Measurements from ENCODE around the gene GABRR2.

The GABRR2 gene

DNA sequence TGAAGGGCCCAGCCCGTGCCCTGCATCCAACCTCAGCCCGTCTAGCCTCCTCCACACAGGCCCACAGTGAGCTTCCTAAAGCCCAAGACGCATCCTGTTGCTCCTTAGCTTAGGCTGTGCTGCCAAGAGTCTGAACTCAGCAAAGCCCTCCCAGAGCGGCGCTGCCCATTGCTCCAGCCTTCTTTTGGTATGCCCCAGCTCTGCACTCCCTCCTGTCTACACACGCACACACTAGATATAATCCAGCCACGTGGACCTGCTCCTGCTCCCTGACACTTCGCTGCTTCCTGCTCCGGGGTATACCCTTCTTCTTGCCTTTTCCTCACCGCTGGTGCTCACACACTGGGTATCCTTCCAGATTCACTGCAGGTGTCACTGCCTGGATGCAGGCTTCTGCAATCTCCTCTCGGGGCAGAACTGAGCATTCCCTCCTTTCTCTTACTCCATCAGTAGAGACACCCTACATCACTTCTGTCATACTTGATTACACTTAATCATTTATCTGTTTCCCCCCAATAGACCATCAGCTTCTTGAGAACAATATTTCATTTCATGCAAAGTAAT is 23.8 kb downstream of the GABRR2 start:
- H3K79me2 ChIP-seq (ENCODE audit: low read length) = no peaks in the 10 kb centered on the region
- no peak overlapping the region for H3K27ac ChIP-seq (ENCODE audit: low read length)
- H3K9me2 ChIP-seq (replicated peaks; ENCODE audit: insufficient read depth, low read length) = no peaks in the 10 kb centered on the region
- H3K36me3 ChIP-seq (replicated peaks; ENCODE audit: insufficient read depth, low read length) = no peaks in the 10 kb centered on the region
- no peaks in the 10 kb centered on the region for H3K27me3 ChIP-seq (replicated peaks; ENCODE audit: insufficient read depth, low read length)
- H4K20me1 ChIP-seq (ENCODE audit: insufficient read depth, low read length) = no peaks in the 10 kb centered on the region
- no peaks in the 10 kb centered on the region for H3K9me3 ChIP-seq (replicated peaks; ENCODE audit: insufficient read depth, low read length)
- TF ChIP-seq EZH2phosphoT487 (IDR thresholded peaks at IDR 0.05; ENCODE audit: low read length) = no peak
- no peak for TF ChIP-seq EZH2 (optimal IDR thresholded peaks at IDR 0.05; ENCODE audit: low read depth, low read length)
- TF ChIP-seq, protein P1, sequence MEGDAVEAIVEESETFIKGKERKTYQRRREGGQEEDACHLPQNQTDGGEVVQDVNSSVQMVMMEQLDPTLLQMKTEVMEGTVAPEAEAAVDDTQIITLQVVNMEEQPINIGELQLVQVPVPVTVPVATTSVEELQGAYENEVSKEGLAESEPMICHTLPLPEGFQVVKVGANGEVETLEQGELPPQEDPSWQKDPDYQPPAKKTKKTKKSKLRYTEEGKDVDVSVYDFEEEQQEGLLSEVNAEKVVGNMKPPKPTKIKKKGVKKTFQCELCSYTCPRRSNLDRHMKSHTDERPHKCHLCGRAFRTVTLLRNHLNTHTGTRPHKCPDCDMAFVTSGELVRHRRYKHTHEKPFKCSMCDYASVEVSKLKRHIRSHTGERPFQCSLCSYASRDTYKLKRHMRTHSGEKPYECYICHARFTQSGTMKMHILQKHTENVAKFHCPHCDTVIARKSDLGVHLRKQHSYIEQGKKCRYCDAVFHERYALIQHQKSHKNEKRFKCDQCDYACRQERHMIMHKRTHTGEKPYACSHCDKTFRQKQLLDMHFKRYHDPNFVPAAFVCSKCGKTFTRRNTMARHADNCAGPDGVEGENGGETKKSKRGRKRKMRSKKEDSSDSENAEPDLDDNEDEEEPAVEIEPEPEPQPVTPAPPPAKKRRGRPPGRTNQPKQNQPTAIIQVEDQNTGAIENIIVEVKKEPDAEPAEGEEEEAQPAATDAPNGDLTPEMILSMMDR (IDR thresholded peaks at IDR 0.05; ENCODE audit: low read length) = no peak
- no peaks in the 10 kb centered on the region for H3F3A ChIP-seq (ENCODE audit: insufficient read depth, low read length)
- no peak overlapping the region for H2AFZ ChIP-seq (ENCODE audit: low read length)
- no peak overlapping the region for H3K4me2 ChIP-seq (ENCODE audit: low read depth, low read length)
- DNase-seq = no peak
- H3K4me3 ChIP-seq (ENCODE audit: low read length) = no peak overlapping the region
- peaks cover 12% of the 10 kb centered on the region for H3K4me1 ChIP-seq (ENCODE audit: low read length)
- H3K9ac ChIP-seq (ENCODE audit: low read length) = no peak overlapping the region

DNA sequence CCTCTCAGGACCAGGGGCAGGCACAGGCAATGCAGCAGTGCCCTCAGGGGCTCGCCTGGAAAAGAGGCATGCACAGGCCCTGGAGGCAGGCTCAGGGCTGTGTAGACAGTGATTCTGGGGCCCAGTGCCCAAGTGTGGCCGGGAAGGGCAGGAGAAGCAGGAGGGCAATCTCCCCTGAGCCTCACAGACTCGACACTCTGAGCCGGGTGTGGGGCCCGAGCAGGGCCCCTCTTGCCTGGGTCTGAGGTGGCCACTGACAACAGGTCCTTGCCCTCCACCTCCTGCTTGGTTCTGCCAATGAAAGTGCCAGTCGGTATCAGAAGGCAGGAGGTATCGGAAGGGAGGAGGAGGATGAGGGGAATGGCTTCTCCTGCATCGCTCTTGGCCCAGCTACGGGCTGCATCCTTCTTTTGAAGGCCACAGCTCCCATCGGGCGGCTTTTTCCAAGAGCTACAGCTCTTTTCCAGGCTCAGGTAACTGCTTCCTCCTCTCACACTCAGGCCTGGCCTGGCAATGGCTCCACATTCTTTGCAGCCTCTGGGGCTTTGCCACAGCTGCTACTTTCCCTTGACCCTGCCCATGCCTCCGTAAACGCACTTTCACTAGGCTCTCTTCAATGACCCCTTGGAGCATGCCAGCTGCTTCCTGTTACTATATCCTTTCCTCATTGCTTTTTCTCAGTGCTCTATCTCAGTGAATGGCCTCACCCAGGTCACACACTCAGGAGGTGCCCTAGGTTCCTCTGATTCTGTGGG is 24.5 kb downstream of the GABRR2 start:
- Histone ChIP-seq H3K36me3 (replicated peaks; ENCODE audit: insufficient read depth, low read length) (no peaks in the 10 kb centered on the region), H3K27me3 (replicated peaks; ENCODE audit: insufficient read depth, low read length) (no peaks in the 10 kb centered on the region), H3K79me2 (ENCODE audit: low read length) (no peaks in the 10 kb centered on the region), H3K9ac (ENCODE audit: low read length) (no peak overlapping the region), H2AFZ (ENCODE audit: low read length) (no peak overlapping the region), H3K4me3 (ENCODE audit: low read length) (no peak overlapping the region), H3K9me2 (replicated peaks; ENCODE audit: insufficient read depth, low read length) (no peaks in the 10 kb centered on the region), H3K4me2 (ENCODE audit: low read depth, low read length) (no peak overlapping the region), H3K4me1 (ENCODE audit: low read length) (peaks cover 7% of the 10 kb centered on the region; the same call in 1 of the 2 replicates), H3K9me3 (replicated peaks; ENCODE audit: insufficient read depth, low read length) (no peaks in the 10 kb centered on the region), H3F3A (ENCODE audit: insufficient read depth, low read length) (no peaks in the 10 kb centered on the region), H3K27ac (ENCODE audit: low read length) (no peak overlapping the region), H4K20me1 (ENCODE audit: insufficient read depth, low read length) (no peaks in the 10 kb centered on the region)
- DNase-seq = no peak
- TF ChIP-seq EZH2phosphoT487 (IDR thresholded peaks at IDR 0.05; ENCODE audit: low read length) = no peak
- no peak for TF ChIP-seq EZH2 (optimal IDR thresholded peaks at IDR 0.05; ENCODE audit: low read depth, low read length)
- TF ChIP-seq, protein P1 (IDR thresholded peaks at IDR 0.05; ENCODE audit: low read length) = no peak

DNA sequence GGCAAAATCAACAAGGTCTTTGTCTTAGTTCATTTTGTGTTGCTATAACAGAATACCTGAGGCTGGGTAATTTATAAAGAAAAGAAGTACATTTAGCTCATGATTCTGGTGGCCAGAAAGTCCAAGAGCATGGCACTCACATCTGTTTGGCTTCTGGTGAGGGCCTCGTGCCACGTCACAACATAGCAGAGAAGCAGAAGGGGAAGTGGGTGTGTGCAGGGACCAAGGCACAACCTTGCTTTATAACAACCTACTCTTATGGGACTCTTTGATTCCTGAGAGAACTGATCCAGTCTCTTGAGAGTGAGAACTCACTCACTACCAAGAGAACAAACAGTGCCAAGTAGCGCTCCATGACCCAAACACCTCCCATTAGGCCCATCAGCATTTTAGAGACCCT is 25.4 kb downstream of the GABRR2 start:
- H3K4me2 ChIP-seq (ENCODE audit: low read depth, low read length) = no peak overlapping the region
- H3K27ac ChIP-seq (ENCODE audit: low read length) = no peak overlapping the region
- H2AFZ ChIP-seq (ENCODE audit: low read length) = no peak overlapping the region
- no peak for TF ChIP-seq EZH2phosphoT487 (IDR thresholded peaks at IDR 0.05; ENCODE audit: low read length)
- TF ChIP-seq, protein P1 (IDR thresholded peaks at IDR 0.05; ENCODE audit: low read length) = no peak
- no peak for TF ChIP-seq EZH2 (optimal IDR thresholded peaks at IDR 0.05; ENCODE audit: low read depth, low read length)
- H3K36me3 ChIP-seq (replicated peaks; ENCODE audit: insufficient read depth, low read length) = no peaks in the 10 kb centered on the region
- DNase-seq = no peak
- no peaks in the 10 kb centered on the region for H3K9me2 ChIP-seq (replicated peaks; ENCODE audit: insufficient read depth, low read length)
- H3K4me1 ChIP-seq (ENCODE audit: low read length) = peaks cover 7% of the 10 kb centered on the region; the same call in 1 of the 2 replicates
- no peaks in the 10 kb centered on the region for H3F3A ChIP-seq (ENCODE audit: insufficient read depth, low read length)
- no peaks in the 10 kb centered on the region for H4K20me1 ChIP-seq (ENCODE audit: insufficient read depth, low read length)
- H3K9ac ChIP-seq (ENCODE audit: low read length) = no peak overlapping the region
- no peaks in the 10 kb centered on the region for H3K79me2 ChIP-seq (ENCODE audit: low read length)
- H3K4me3 ChIP-seq (ENCODE audit: low read length) = no peak overlapping the region
- no peaks in the 10 kb centered on the region for H3K9me3 ChIP-seq (replicated peaks; ENCODE audit: insufficient read depth, low read length)
- H3K27me3 ChIP-seq (replicated peaks; ENCODE audit: insufficient read depth, low read length) = no peaks in the 10 kb centered on the region
